ENCODE results near the gene LIPM.

LIPM gene

GRCh38 chr10:88810196-88810961 lies 7.8 kb downstream of the LIPM start:
- ATAC-seq (replicated peaks) (peak; percentile 97), DNase-seq (peak; percentile 26 to 40 (median 33))
- H3K4me3 Mint-ChIP-seq = no peak overlapping the region
- H3K36me3 Mint-ChIP-seq (ENCODE audit: insufficient read depth) = no peaks in the 10 kb centered on the region
- H3K4me1 Mint-ChIP-seq (ENCODE audit: low read depth in 2 of 2) = peaks cover 4 to 9% of the 10 kb centered on the region in 2 donors
- H3K9me3 Mint-ChIP-seq = no peaks in the 10 kb centered on the region
- H3K27me3 Mint-ChIP-seq = no peaks in the 10 kb centered on the region
- H3K27ac Mint-ChIP-seq = peak overlapping the region in 1 of 2 donors; percentile 60

GRCh38 chr10:88813200-88813599 lies 10.7 kb downstream of the LIPM start:
- ATAC-seq (replicated peaks) (no peak), DNase-seq (no peak)
- Mint-ChIP-seq H3K9me3 (no peaks in the 10 kb centered on the region), H3K4me1 (ENCODE audit: low read depth in 2 of 2) (peaks cover 4 to 9% of the 10 kb centered on the region in 2 donors), H3K36me3 (ENCODE audit: insufficient read depth) (no peaks in the 10 kb centered on the region), H3K27me3 (no peaks in the 10 kb centered on the region), H3K27ac (no peak overlapping the region), H3K4me3 (no peak overlapping the region)

- peaks cover 16 to 22% of the 10 kb centered on the region in 2 donors for H3K4me1 Mint-ChIP-seq (ENCODE audit: low read depth in 2 of 2)
- no peaks in the 10 kb centered on the region for H3K36me3 Mint-ChIP-seq (ENCODE audit: insufficient read depth)
- H3K9me3 Mint-ChIP-seq = no peaks in the 10 kb centered on the region
- H3K4me3 Mint-ChIP-seq = no peak overlapping the region
- H3K27me3 Mint-ChIP-seq = no peaks in the 10 kb centered on the region
- H3K27ac Mint-ChIP-seq = no peak overlapping the region
- DNase-seq (no peak), ATAC-seq (replicated peaks) (no peak)
Observed at GRCh38 chr10:88819290-88819689, 16.8 kb downstream of the LIPM start.

GRCh38 chr10:88820748-88821401 lies 18.3 kb downstream of the LIPM start:
- Mint-ChIP-seq H3K4me1 (ENCODE audit: low read depth in 2 of 2) (peaks cover 25 to 36% of the 10 kb centered on the region in 2 donors), H3K27ac (peak overlapping the region in 1 of 2 donors; percentile 14), H3K9me3 (no peaks in the 10 kb centered on the region), H3K27me3 (no peaks in the 10 kb centered on the region), H3K36me3 (ENCODE audit: insufficient read depth) (no peaks in the 10 kb centered on the region), H3K4me3 (no peak overlapping the region)
- ATAC-seq (replicated peaks) = no peak
- no peak for DNase-seq

- Mint-ChIP-seq H3K9me3 (no peaks in the 10 kb centered on the region), H3K4me1 (ENCODE audit: low read depth in 2 of 2) (peaks cover 34 to 55% of the 10 kb centered on the region in 2 donors)
- no peak for ATAC-seq (replicated peaks)
Observed at GRCh38 chr10:88826388-88826787, 23.9 kb downstream of the LIPM start.

GRCh38 chr10:88827671-88828070 lies 25.1 kb downstream of the LIPM start:
- Mint-ChIP-seq H3K27me3 (no peaks in the 10 kb centered on the region), H3K27ac (peak overlapping the region in 1 of 2 donors; percentile 89), H3K36me3 (ENCODE audit: insufficient read depth) (no peaks in the 10 kb centered on the region), H3K4me3 (no peak overlapping the region), H3K4me1 (ENCODE audit: low read depth in 2 of 2) (peaks cover 37 to 63% of the 10 kb centered on the region in 2 donors), H3K9me3 (no peaks in the 10 kb centered on the region)
- ATAC-seq (replicated peaks) (no peak), DNase-seq (no peak)

More at GRCh38 chr10:88826388-88826787, 23.9 kb downstream of the LIPM start:
- Mint-ChIP-seq H3K27ac (peak overlapping the region; percentile 63 to 89), H3K4me3 (peak overlapping the region; percentile 49 to 65), H3K36me3 (ENCODE audit: insufficient read depth) (no peaks in the 10 kb centered on the region), H3K27me3 (no peaks in the 10 kb centered on the region)
- no peak for DNase-seq

- H3K27ac Mint-ChIP-seq = peak overlapping the region in 1 of 2 donors; percentile 89
- no peaks in the 10 kb centered on the region for H3K36me3 Mint-ChIP-seq (ENCODE audit: insufficient read depth)
- peaks cover 43 to 64% of the 10 kb centered on the region in 2 donors for H3K4me1 Mint-ChIP-seq (ENCODE audit: low read depth in 2 of 2)
- no peaks in the 10 kb centered on the region for H3K27me3 Mint-ChIP-seq
- ATAC-seq (replicated peaks) (no peak), DNase-seq (no peak)
- H3K9me3 Mint-ChIP-seq = no peaks in the 10 kb centered on the region
- no peak overlapping the region for H3K4me3 Mint-ChIP-seq
Observed at GRCh38 chr10:88828310-88828709, 25.8 kb downstream of the LIPM start.

GRCh38 chr10:88830643-88831268 lies 28.2 kb downstream of the LIPM start:
- no peaks in the 10 kb centered on the region for H3K27me3 Mint-ChIP-seq
- H3K4me3 Mint-ChIP-seq = peak overlapping the region; percentile 45 to 54
- no peak for DNase-seq
- H3K27ac Mint-ChIP-seq = peak overlapping the region in 1 of 2 donors; percentile 28
- H3K4me1 Mint-ChIP-seq (ENCODE audit: low read depth in 2 of 2) = peaks cover 31 to 52% of the 10 kb centered on the region in 2 donors
- no peaks in the 10 kb centered on the region for H3K9me3 Mint-ChIP-seq
- no peak for ATAC-seq (replicated peaks)
- H3K36me3 Mint-ChIP-seq (ENCODE audit: insufficient read depth) = no peaks in the 10 kb centered on the region

- peak overlapping the region; percentile 42 to 45 for H3K4me3 Mint-ChIP-seq
- H3K9me3 Mint-ChIP-seq = no peaks in the 10 kb centered on the region
- DNase-seq (peak; percentile 38 to 46 (median 38)), ATAC-seq (replicated peaks) (peak; percentile 76)
- peak overlapping the region in 1 of 2 donors; percentile 28 for H3K27ac Mint-ChIP-seq
- H3K4me1 Mint-ChIP-seq (ENCODE audit: low read depth in 2 of 2) = peaks cover 23 to 43% of the 10 kb centered on the region in 2 donors
- H3K27me3 Mint-ChIP-seq = no peaks in the 10 kb centered on the region
- no peaks in the 10 kb centered on the region for H3K36me3 Mint-ChIP-seq (ENCODE audit: insufficient read depth)
Observed at GRCh38 chr10:88831709-88832108, 29.2 kb downstream of the LIPM start.

GRCh38 chr10:88832376-88832775 lies 29.8 kb downstream of the LIPM start:
- H3K27ac Mint-ChIP-seq = no peak overlapping the region
- H3K27me3 Mint-ChIP-seq = no peaks in the 10 kb centered on the region
- H3K4me1 Mint-ChIP-seq (ENCODE audit: low read depth in 2 of 2) = peaks cover 19 to 36% of the 10 kb centered on the region in 2 donors
- no peaks in the 10 kb centered on the region for H3K36me3 Mint-ChIP-seq (ENCODE audit: insufficient read depth)
- no peak overlapping the region for H3K4me3 Mint-ChIP-seq
- no peak for DNase-seq
- no peak for ATAC-seq (replicated peaks)
- H3K9me3 Mint-ChIP-seq = no peaks in the 10 kb centered on the region

- DNase-seq (no peak), ATAC-seq (replicated peaks) (no peak)
- H3K27ac Mint-ChIP-seq = no peak overlapping the region
- peaks cover 19 to 30% of the 10 kb centered on the region in 2 donors for H3K4me1 Mint-ChIP-seq (ENCODE audit: low read depth in 2 of 2)
- H3K36me3 Mint-ChIP-seq (ENCODE audit: insufficient read depth) = no peaks in the 10 kb centered on the region
- H3K4me3 Mint-ChIP-seq = no peak overlapping the region
- no peaks in the 10 kb centered on the region for H3K27me3 Mint-ChIP-seq
- H3K9me3 Mint-ChIP-seq = no peaks in the 10 kb centered on the region
Observed at GRCh38 chr10:88833156-88833555, 30.6 kb downstream of the LIPM start.

- H3K4me1 Mint-ChIP-seq (ENCODE audit: low read depth in 2 of 2) = peaks cover 19 to 30% of the 10 kb centered on the region in 2 donors
- ATAC-seq (replicated peaks) (no peak), DNase-seq (no peak)
- H3K9me3 Mint-ChIP-seq = no peaks in the 10 kb centered on the region
- no peaks in the 10 kb centered on the region for H3K27me3 Mint-ChIP-seq
- no peaks in the 10 kb centered on the region for H3K36me3 Mint-ChIP-seq (ENCODE audit: insufficient read depth)
- H3K27ac Mint-ChIP-seq = no peak overlapping the region
- peak overlapping the region in 1 of 2 donors; percentile 0 for H3K4me3 Mint-ChIP-seq
Observed at GRCh38 chr10:88833723-88834122, 31.2 kb downstream of the LIPM start.

GRCh38 chr10:88835096-88835909 lies 32.8 kb downstream of the LIPM start:
- DNase-seq = peak; percentile 82 to 87 (median 85)
- H3K9me3 Mint-ChIP-seq = no peaks in the 10 kb centered on the region
- no peak overlapping the region for H3K4me3 Mint-ChIP-seq
- H3K4me1 Mint-ChIP-seq (ENCODE audit: low read depth in 2 of 2) = peaks cover 19 to 30% of the 10 kb centered on the region in 2 donors
- peak; percentile 90 for ATAC-seq (replicated peaks)
- no peaks in the 10 kb centered on the region for H3K27me3 Mint-ChIP-seq
- no peaks in the 10 kb centered on the region for H3K36me3 Mint-ChIP-seq (ENCODE audit: insufficient read depth)
- no peak overlapping the region for H3K27ac Mint-ChIP-seq
